GM23338 (cell line): Measurements from ENCODE around the gene DMBT1. TPM values are rescaled to one million over a fixed set of nuclear protein-coding genes. Genes with fewer than 3 reads are reported as not detected.
A peak's percentile ranks its signal among the peaks of the same experiment; 100 is the strongest.

ENCODE experiments used
- ATAC-seq: fragments of 200-7000 bp; cut with Tn5 transposase; 3 replicates; pipeline ENCODE4 v1.9.1; 2020
- DNase-seq: peaks from one replicate; pipeline ENCODE4 v3.0.0-alpha.2; 2015; ENCODE audit warnings: low spot score
- H2AFZ ChIP-seq: fragments of 200-600 bp; sonication (generic); 2 replicates; pipeline ENCODE4 v1.8.0; 2016; ENCODE audit warnings: antibody characterized with exemption, mild to moderate bottlenecking, moderate library complexity
- H3F3A ChIP-seq: fragments of 200-600 bp; sonication (generic); replicated peaks from 2 replicates; pipeline ENCODE4 v1.8.0; 2017; ENCODE audit warnings: antibody characterized with exemption, mixed run types, low read depth
- H3K27ac ChIP-seq: fragments of 200-600 bp; sonication (generic); 2 replicates; pipeline ENCODE4 v1.6.1; 2016; ENCODE audit warnings: low read depth
- H3K27me3 ChIP-seq: fragments of 200-600 bp; sonication (generic); 2 replicates; pipeline ENCODE4 v1.8.0; 2016; ENCODE audit warnings: mild to moderate bottlenecking, mixed run types, moderate library complexity; ENCODE audit not compliant: insufficient read depth
- H3K36me3 ChIP-seq: fragments of 200-600 bp; sonication (generic); 2 replicates; pipeline ENCODE4 v1.8.0; 2016; ENCODE audit warnings: mild to moderate bottlenecking; ENCODE audit not compliant: insufficient read depth
- H3K4me1 ChIP-seq: fragments of 200-600 bp; sonication (generic); 2 replicates; pipeline ENCODE4 v1.8.0; 2016; ENCODE audit warnings: mild to moderate bottlenecking, moderate library complexity; ENCODE audit not compliant: insufficient read depth
- H3K4me2 ChIP-seq: fragments of 200-600 bp; sonication (generic); 2 replicates; pipeline ENCODE4 v1.7.1; 2017; ENCODE audit warnings: mixed run types
- H3K4me3 ChIP-seq: fragments of 200-600 bp; sonication (generic); 2 replicates; pipeline ENCODE4 v1.6.1; 2016; ENCODE audit warnings: mixed run types
- H3K79me2 ChIP-seq: fragments of 200-600 bp; sonication (generic); replicated peaks from 2 replicates; pipeline ENCODE4 v1.8.0; 2017; ENCODE audit warnings: mild to moderate bottlenecking; ENCODE audit not compliant: insufficient read depth
- H3K9me2 ChIP-seq: fragments of 200-600 bp; sonication (generic); 2 replicates; pipeline ENCODE4 v1.8.0; 2017; ENCODE audit not compliant: insufficient read depth
- H4K20me1 ChIP-seq: fragments of 200-600 bp; sonication (generic); replicated peaks from 2 replicates; pipeline ENCODE4 v1.8.0; 2017; ENCODE audit warnings: mild to moderate bottlenecking; ENCODE audit not compliant: insufficient read depth
- H3K27ac Mint-ChIP-seq: 2 replicates; pipeline ENCODE4 v1.8.0; 2020; ENCODE audit warnings: inconsistent platforms, mild to moderate bottlenecking, moderate library complexity, mixed read lengths
- H3K27me3 Mint-ChIP-seq: 3 replicates; pipeline ENCODE4 v1.8.0; 2022; ENCODE audit warnings: low read depth, mild to moderate bottlenecking, moderate library complexity, mixed read lengths, inconsistent platforms; ENCODE audit not compliant: insufficient read depth, poor library complexity
- H3K36me3 Mint-ChIP-seq: 3 replicates; pipeline ENCODE4 v1.8.0; 2021; ENCODE audit warnings: low read depth, mild to moderate bottlenecking, inconsistent platforms, moderate library complexity, mixed read lengths
- H3K4me1 Mint-ChIP-seq: 3 replicates; pipeline ENCODE4 v1.8.0; 2020; ENCODE audit warnings: mild to moderate bottlenecking, inconsistent platforms, mixed read lengths
- H3K4me3 Mint-ChIP-seq: 3 replicates; pipeline ENCODE4 v1.8.0; 2021; ENCODE audit warnings: moderate library complexity, mild to moderate bottlenecking, inconsistent platforms, mixed read lengths
- H3K9me3 Mint-ChIP-seq: 3 replicates; pipeline ENCODE4 v1.8.0; 2020; ENCODE audit warnings: moderate library complexity, mild to moderate bottlenecking, inconsistent platforms, mixed read lengths
- CREB1 ChIP-seq: fragments of 250-450 bp; sonication (Bioruptor Pico); IDR thresholded peaks from 2 replicates; pipeline ENCODE4 v1.5.0; 2020; ENCODE audit warnings: low read depth, mild to moderate bottlenecking, moderate library complexity
- CTCF ChIP-seq, 2 experiments: fragments of 200-600 bp in 1 of 2; sonication (generic) in 1 of 2; conservative IDR thresholded peaks; 2 replicates each; pipeline versions ENCODE4 v1.5.1 to v1.6.1; 2016 to 2017; ENCODE audit warnings: antibody characterized with exemption in 2 of 2, low read depth in 2 of 2, mild to moderate bottlenecking in 2 of 2, moderate library complexity in 1 of 2
- ETS1 ChIP-seq: IDR thresholded peaks from 2 replicates; pipeline ENCODE4 v1.6.1; 2016; ENCODE audit warnings: antibody characterized with exemption
- EZH2 ChIP-seq: fragments of 200-600 bp; sonication (generic); IDR thresholded peaks from one replicate; pipeline ENCODE4 v1.8.0; 2017; ENCODE audit warnings: antibody characterized with exemption, mild to moderate bottlenecking, low read depth; ENCODE audit not compliant: unreplicated experiment
- NANOG ChIP-seq: IDR thresholded peaks from 2 replicates; pipeline ENCODE4 v1.6.1; 2016; ENCODE audit warnings: antibody characterized with exemption, borderline replicate concordance
- POLR2AphosphoS5 ChIP-seq: IDR thresholded peaks from 2 replicates; pipeline ENCODE4 v1.6.1; 2016; ENCODE audit warnings: antibody characterized with exemption, low read depth
- REST ChIP-seq: IDR thresholded peaks from one replicate; pipeline ENCODE4 v1.6.1; 2018; ENCODE audit warnings: antibody characterized with exemption; ENCODE audit not compliant: unreplicated experiment
- STAT1 ChIP-seq: IDR thresholded peaks from one replicate; pipeline ENCODE4 v1.6.1; 2016; ENCODE audit warnings: antibody characterized with exemption; ENCODE audit not compliant: unreplicated experiment
- ZNF114 ChIP-seq: fragments of 250-450 bp; sonication (Bioruptor Pico); IDR thresholded peaks from 2 replicates; pipeline ENCODE4 v1.5.0; 2020; ENCODE audit warnings: mild to moderate bottlenecking, moderate library complexity
- polyA plus RNA-seq: library from polyadenylated mRNA; unstranded; fragments of >200 nt; fragmentation: Nextera tagmentation; extraction: Ambion mirVana; gene quantifications from 2 replicates; pipeline ENCODE4 v1.2.1, GENCODE V29; 2016
- total RNA-seq: library from RNA; depleted of rRNA; stranded (reverse); fragments of >200 nt; shearing (Covaris generic); gene quantifications from 2 replicates; pipeline ENCODE4 v1.2.3, GENCODE V29; 2014

The DMBT1 gene
- total and polyA plus RNA-seq, 2 experiments from 2014 or later = 0.03 to 0.05 TPM

- H3K27ac Mint-ChIP-seq = no peak overlapping the region
These were observed 3.0 kb upstream of the DMBT1 start for GRCh38 chr10:122557516-122557915.

More at GRCh38 chr10:122557516-122557915, 3.0 kb upstream of the DMBT1 start:
- Mint-ChIP-seq H3K27me3 (peaks cover 7% of the 10 kb centered on the region), H3K4me3 (no peak overlapping the region), H3K36me3 (no peaks in the 10 kb centered on the region), H3K4me1 (peaks cover 18% of the 10 kb centered on the region), H3K9me3 (no peaks in the 10 kb centered on the region)
- Histone ChIP-seq H3F3A (no peaks in the 10 kb centered on the region), H3K4me2 (no peak overlapping the region), H4K20me1 (no peaks in the 10 kb centered on the region), H2AFZ (peak overlapping the region; percentile 47; the same call in 1 of the 2 replicates), H3K4me1 (no peaks in the 10 kb centered on the region), H3K27ac (no peak overlapping the region), H3K79me2 (no peaks in the 10 kb centered on the region), H3K4me3 (no peak overlapping the region), H3K27me3 (no peaks in the 10 kb centered on the region), H3K9me2 (0 out of 2 replicates have a peak, but pooled peaks cover 2% of the 10 kb centered on the region), H3K36me3 (no peaks in the 10 kb centered on the region)
- ATAC-seq (peak; percentile 94), DNase-seq (peak; percentile 30)
- TF ChIP-seq NANOG = no peak
- TF ChIP-seq CREB1 (CRISPR knock-in tag) = no peak
- TF ChIP-seq POLR2AphosphoS5 = no peak
- TF ChIP-seq STAT1 = no peak
- TF ChIP-seq REST = no peak
- no peak for TF ChIP-seq EZH2
- no peak for TF ChIP-seq ETS1
- no peak for TF ChIP-seq CTCF (conservative IDR thresholded peaks at IDR 0.05; ENCODE audit: low read depth in 2 of 2)
- no peak for TF ChIP-seq ZNF114 (CRISPR knock-in tag)
